ENCODE results near the gene LRRC18.

DNA sequence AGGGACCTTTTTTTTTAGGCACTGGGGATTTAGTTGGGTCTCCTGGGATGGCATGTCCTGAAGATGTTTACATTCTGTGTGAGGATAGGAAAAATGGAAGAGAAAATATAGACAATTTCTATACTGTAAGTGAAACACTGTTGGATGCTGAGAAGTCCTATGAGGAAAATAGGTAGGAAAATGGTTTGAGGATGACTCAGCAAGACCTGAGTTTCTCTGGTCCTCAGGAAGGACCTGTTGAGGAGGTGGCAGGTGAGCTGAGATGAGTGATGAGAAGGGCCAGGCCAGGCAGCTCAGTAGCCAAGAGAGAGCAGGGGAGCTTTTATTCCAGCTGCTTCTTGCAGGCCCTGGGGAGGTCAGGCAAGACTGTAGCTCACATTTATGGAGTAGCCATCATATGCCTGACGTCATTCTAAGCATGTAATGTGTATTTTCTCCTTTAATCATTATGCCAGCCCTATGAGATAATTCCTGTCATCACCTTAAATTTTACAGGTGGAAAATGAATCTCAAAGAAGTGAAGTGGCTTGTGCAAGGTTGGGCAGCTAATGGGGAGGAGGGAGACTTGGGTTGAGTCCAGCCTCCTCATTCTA is 19.1 kb upstream of the LRRC18 start:
- TF ChIP-seq POLR2A (IDR thresholded peaks at IDR 0.05; ENCODE audit: extremely low read depth, insufficient read length) (no peak), CTCF (IDR thresholded peaks at IDR 0.05; ENCODE audit: low read depth, low read length) (no peak)

Measured in NB4 (cell line).